CD4-positive, alpha-beta T cell treated with Interleukin-21 for 1 hour (primary cell): ENCODE data around the gene TMEM89.
A peak's percentile ranks its signal among the peaks of the same experiment; 100 is the strongest.

Source experiments
- DNase-seq: peaks from one replicate; pipeline ENCODE4 v3.0.0-alpha.2; 2020

Gene TMEM89

GRCh38 chr3:48609088-48610005 lies 12.2 kb downstream of the TMEM89 start, which contains the start of gene UQCRC1:
Gene UQCRC1, minus strand, starts transcription at chr3:48609646. Its CDS starts 26 bp downstream, at chr3:48609620.
- DNase-seq: peak; percentile 94

GRCh38 chr3:48607519-48607918 lies 14.1 kb downstream of the TMEM89 start:
- no peak for DNase-seq

- DNase-seq: no peak
These were observed 20.0 kb downstream of the TMEM89 start for GRCh38 chr3:48601622-48601994.

- DNase-seq: no peak
These were observed 20.6 kb downstream of the TMEM89 start for GRCh38 chr3:48600711-48601621.

GRCh38 chr3:48599509-48600285 lies 21.9 kb downstream of the TMEM89 start:
- no peak for DNase-seq

GRCh38 chr3:48599077-48599501 lies 22.5 kb downstream of the TMEM89 start:
- DNase-seq: no peak

GRCh38 chr3:48598323-48599076 lies 23.1 kb downstream of the TMEM89 start:
- no peak for DNase-seq

- DNase-seq: no peak
These were observed 24.2 kb downstream of the TMEM89 start for GRCh38 chr3:48597408-48597800.

- DNase-seq: no peak
These were observed 24.7 kb downstream of the TMEM89 start for GRCh38 chr3:48596676-48597407.

GRCh38 chr3:48596157-48596556 lies 25.4 kb downstream of the TMEM89 start:
- no peak for DNase-seq

GRCh38 chr3:48595526-48596121 lies 25.9 kb downstream of the TMEM89 start:
- DNase-seq: no peak

GRCh38 chr3:48595075-48595525 lies 26.5 kb downstream of the TMEM89 start, which contains the start of gene COL7A1:
Gene COL7A1, minus strand, starts transcription at chr3:48595329. Its CDS starts 170 bp downstream, at chr3:48595159.
- no peak for DNase-seq

GRCh38 chr3:48594417-48595049 lies 27.0 kb downstream of the TMEM89 start:
- DNase-seq: no peak

GRCh38 chr3:48593337-48593736 lies 28.2 kb downstream of the TMEM89 start:
- no peak for DNase-seq

GRCh38 chr3:48592519-48593087 lies 29.0 kb downstream of the TMEM89 start:
- no peak for DNase-seq

GRCh38 chr3:48591886-48592518 lies 29.6 kb downstream of the TMEM89 start:
- no peak for DNase-seq

GRCh38 chr3:48591436-48591835 lies 30.1 kb downstream of the TMEM89 start:
- DNase-seq: no peak

GRCh38 chr3:48588230-48588629 lies 33.3 kb downstream of the TMEM89 start:
- DNase-seq: no peak

GRCh38 chr3:48587686-48588085 lies 33.9 kb downstream of the TMEM89 start:
- DNase-seq: no peak
